Brain microvascular endothelial cell (primary cell): ENCODE results near the gene UNC13B.

Source experiments
- DNase-seq: peaks from one replicate; pipeline ENCODE4 v3.0.0-alpha.2; 2020
- H3K27ac ChIP-seq: fragments of 250-450 bp; sonication (Bioruptor Pico); 2 replicates; pipeline ENCODE4 v1.5.1; 2020; ENCODE audit warnings: mild to moderate bottlenecking, moderate library complexity
- H3K27me3 ChIP-seq: fragments of 250-450 bp; sonication (Bioruptor Pico); replicated peaks from 2 replicates; pipeline ENCODE4 v1.5.1; 2020; ENCODE audit warnings: mild to moderate bottlenecking
- H3K36me3 ChIP-seq: fragments of 250-450 bp; sonication (Bioruptor Pico); replicated peaks from 2 replicates; pipeline ENCODE4 v1.5.1; 2020; ENCODE audit warnings: mild to moderate bottlenecking
- H3K4me3 ChIP-seq: 2 replicates; pipeline ENCODE4 v1.5.1; 2011; ENCODE audit warnings: low read depth, mild to moderate bottlenecking, control low read depth, low read length, moderate library complexity
- CTCF ChIP-seq: IDR thresholded peaks from 2 replicates; pipeline ENCODE4 v1.5.1; 2011; ENCODE audit warnings: low read depth, mild to moderate bottlenecking, moderate library complexity, low read length, control low read depth, inconsistent platforms; ENCODE audit errors: missing control alignments
- in situ Hi-C: cut with HindIII; loops from 2 replicates; pipeline ENCODE4 v1.10.0; 2017; ENCODE audit warnings: low sequenced_read_pairs, low pct_ligation_motif_present

Gene UNC13B

DNA sequence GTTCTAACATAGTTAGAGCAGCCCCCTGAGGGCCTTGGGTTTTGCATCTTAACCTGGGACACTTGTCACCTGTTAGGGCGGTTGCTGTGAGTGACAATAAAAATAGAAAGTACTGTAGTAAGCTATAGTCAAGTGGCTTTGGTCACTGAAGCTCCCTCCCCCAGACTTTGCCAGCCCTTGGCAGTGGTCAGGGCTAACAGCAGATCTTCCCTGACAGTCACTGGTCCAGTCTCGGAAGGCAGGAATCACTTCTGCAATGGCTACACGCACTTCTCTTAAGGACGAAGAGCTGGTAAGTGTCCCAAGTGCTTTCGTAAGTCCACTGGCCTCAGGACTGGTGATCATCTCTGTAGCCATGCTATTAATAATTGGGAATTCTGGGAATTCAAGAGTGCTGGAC lies 213.1 kb downstream of the UNC13B start:
- no peak for TF ChIP-seq CTCF
- Histone ChIP-seq H3K27ac (no peak overlapping the region), H3K27me3 (no peaks in the 10 kb centered on the region), H3K36me3 (peaks cover 3% of the 10 kb centered on the region), H3K4me3 (no peak overlapping the region)
- in situ Hi-C loops, result no loop called here
- no peak for DNase-seq

DNA sequence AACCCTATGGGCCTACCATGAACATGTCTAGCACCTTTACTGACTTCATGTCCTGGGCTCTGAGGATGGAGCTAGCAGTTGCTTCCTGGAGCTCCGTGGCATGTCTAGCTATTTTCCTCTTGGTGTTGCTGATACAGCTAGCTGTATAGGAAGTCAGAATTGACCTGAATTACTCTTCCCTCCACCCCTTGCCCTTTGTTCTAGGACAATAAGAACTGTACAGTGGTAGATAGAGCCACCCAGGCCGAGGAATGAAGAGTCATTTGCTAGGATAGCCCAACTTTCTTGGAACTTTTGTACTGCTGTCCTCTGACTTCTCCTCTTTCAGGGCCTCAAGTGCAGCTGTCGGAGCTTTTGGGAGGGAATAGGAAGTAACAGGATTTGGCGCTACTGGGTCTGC lies 218.2 kb downstream of the UNC13B start:
- H3K36me3 ChIP-seq, result peaks cover 8% of the 10 kb centered on the region
- in situ Hi-C loops, result no loop called here
- no peak overlapping the region for H3K27ac ChIP-seq
- no peak overlapping the region for H3K4me3 ChIP-seq
- no peaks in the 10 kb centered on the region for H3K27me3 ChIP-seq
- no peak for TF ChIP-seq CTCF
- DNase-seq, result no peak

DNA sequence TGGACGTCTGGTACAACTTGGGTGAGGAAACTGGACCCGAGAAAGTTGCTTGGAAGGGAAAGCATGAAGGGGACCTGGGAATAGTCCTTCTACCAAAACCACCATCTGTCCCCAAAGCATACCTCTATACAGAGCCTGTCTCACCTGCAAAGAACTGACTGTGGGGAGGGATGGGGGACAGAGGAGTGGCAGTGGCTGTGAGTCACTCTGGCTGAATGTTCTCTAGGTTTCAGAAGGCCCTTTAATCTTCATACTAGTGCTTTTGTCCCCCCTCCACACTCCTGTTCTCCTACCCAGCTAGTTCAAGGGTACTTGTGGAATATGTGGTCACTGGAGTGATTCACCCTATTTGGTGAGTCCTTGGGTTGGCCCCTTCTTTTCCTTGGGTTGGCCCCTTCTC lies 218.8 kb downstream of the UNC13B start:
- Histone ChIP-seq H3K27me3 (no peaks in the 10 kb centered on the region), H3K36me3 (peaks cover 8% of the 10 kb centered on the region), H3K27ac (no peak overlapping the region), H3K4me3 (no peak overlapping the region)
- no peak for DNase-seq
- no peak for TF ChIP-seq CTCF
- in situ Hi-C loops, result no loop called here

- H3K4me3 ChIP-seq, result no peak overlapping the region
- in situ Hi-C loops, result no loop called here
- TF ChIP-seq CTCF, result peak; percentile 70
- no peak overlapping the region for H3K27ac ChIP-seq
- H3K27me3 ChIP-seq, result no peaks in the 10 kb centered on the region
- H3K36me3 ChIP-seq, result peaks cover 12% of the 10 kb centered on the region
- peak; percentile 54 for DNase-seq
These were observed 223.2 kb downstream of the UNC13B start for GRCh38 chr9:35385042-35385441.

- DNase-seq, result no peak
- no peaks in the 10 kb centered on the region for H3K27me3 ChIP-seq
- H3K36me3 ChIP-seq, result peaks cover 24% of the 10 kb centered on the region
- TF ChIP-seq CTCF, result no peak
- no peak overlapping the region for H3K27ac ChIP-seq
- no peak overlapping the region for H3K4me3 ChIP-seq
- in situ Hi-C loops, result no loop called here
These were observed 233.4 kb downstream of the UNC13B start for GRCh38 chr9:35395076-35395705.

- in situ Hi-C loops, result no loop called here
- no peaks in the 10 kb centered on the region for H3K27me3 ChIP-seq
- no peak overlapping the region for H3K4me3 ChIP-seq
- H3K36me3 ChIP-seq, result peaks cover 25% of the 10 kb centered on the region
- no peak for DNase-seq
- no peak for TF ChIP-seq CTCF
- no peak overlapping the region for H3K27ac ChIP-seq
These were observed 233.9 kb downstream of the UNC13B start for GRCh38 chr9:35395706-35396101.
